CD14-positive monocyte (primary cell): Measurements from ENCODE around the gene GALNT10. TPM values are rescaled to one million over a fixed set of nuclear protein-coding genes. Genes with fewer than 3 reads are reported as not detected.

Experiments used
- DNase-seq, 3 donors: peaks; one replicate each; pipeline ENCODE4 v3.0.0-alpha.2; 2011 to 2022
- H2AFZ ChIP-seq: 2 replicates; pipeline ENCODE4 v1.6.0; 2012; ENCODE audit warnings: mild to moderate bottlenecking, low read depth, low read length, inconsistent platforms; ENCODE audit not compliant: insufficient read depth, poor library complexity, severe bottlenecking
- H3K27ac ChIP-seq, 2 donors: 1 replicate in 1 of 2; 2 replicates in 1 of 2; pipeline ENCODE4 v1.5.1; 2012 to 2013; ENCODE audit warnings: low read length in 2 of 2, control low read depth in 1 of 2, inconsistent platforms in 1 of 2, low read depth in 1 of 2, mild to moderate bottlenecking in 1 of 2
- H3K27me3 ChIP-seq, 2 donors: one replicate each; pipeline versions ENCODE4 v1.6.0 to v1.6.1; 2011 to 2013; ENCODE audit warnings: low read length in 2 of 2; ENCODE audit not compliant: control insufficient read depth in 2 of 2, insufficient read depth in 2 of 2
- H3K36me3 ChIP-seq, 2 donors: replicated peaks in 1 of 2; 1 replicate in 1 of 2; 2 replicates in 1 of 2; pipeline versions ENCODE4 v1.5.1 to v1.6.1; 2012 to 2013; ENCODE audit warnings: low read length in 2 of 2, control low read depth in 1 of 2, inconsistent platforms in 1 of 2, mild to moderate bottlenecking in 1 of 2; ENCODE audit not compliant: insufficient read depth in 2 of 2, control insufficient read depth in 1 of 2
- H3K4me1 ChIP-seq, 2 donors: 1 replicate in 1 of 2; 2 replicates in 1 of 2; pipeline versions ENCODE4 v1.5.1 to v1.6.1; 2012 to 2013; ENCODE audit warnings: low read length in 2 of 2, control low read depth in 1 of 2, inconsistent platforms in 1 of 2, mild to moderate bottlenecking in 1 of 2, moderate library complexity in 1 of 2; ENCODE audit not compliant: insufficient read depth in 2 of 2, control insufficient read depth in 1 of 2
- H3K4me2 ChIP-seq: replicated peaks from 2 replicates; pipeline ENCODE3; 2012; ENCODE audit warnings: low read length, moderate library complexity, mild to moderate bottlenecking; ENCODE audit not compliant: poor library complexity, severe bottlenecking; ENCODE audit errors: extremely low read depth
- H3K4me3 ChIP-seq, 3 experiments: fragments of 200-600 bp in 1 of 3; sonication (generic) in 1 of 3; replicated peaks in 1 of 3; 1 replicate in 2 of 3; 2 replicates in 1 of 3; pipeline ENCODE4 v1.5.1; 2011 to 2013; ENCODE audit warnings: low read length in 3 of 3, mild to moderate bottlenecking in 3 of 3, control low read depth in 2 of 3, low read depth in 2 of 3, inconsistent platforms in 1 of 3, moderate library complexity in 1 of 3
- H3K79me2 ChIP-seq: 2 replicates; pipeline ENCODE4 v1.6.0; 2012; ENCODE audit warnings: mild to moderate bottlenecking, control low read depth, inconsistent platforms, low read length, moderate library complexity; ENCODE audit not compliant: insufficient read depth
- H3K9ac ChIP-seq: 2 replicates; pipeline ENCODE4 v1.6.0; 2017; ENCODE audit warnings: low read length, mild to moderate bottlenecking; ENCODE audit not compliant: insufficient read depth, poor library complexity, severe bottlenecking
- H3K9me3 ChIP-seq, 2 donors: replicated peaks in 1 of 2; 1 replicate in 1 of 2; 2 replicates in 1 of 2; pipeline versions ENCODE4 v1.5.1 to v1.6.1; 2012 to 2013; ENCODE audit warnings: low read length in 2 of 2, control low read depth in 1 of 2; ENCODE audit not compliant: control insufficient read depth in 1 of 2, insufficient read depth in 1 of 2
- H4K20me1 ChIP-seq: 2 replicates; pipeline ENCODE4 v1.6.0; 2012; ENCODE audit warnings: mild to moderate bottlenecking, low read length, control low read depth, moderate library complexity; ENCODE audit not compliant: insufficient read depth
- H3K27ac Mint-ChIP-seq, 7 donors: one replicate each; pipeline ENCODE4 v1.8.0; 2020; ENCODE audit warnings: mild to moderate bottlenecking in 7 of 7, mixed read lengths in 7 of 7, moderate library complexity in 6 of 7, inconsistent platforms in 2 of 7
- H3K27me3 Mint-ChIP-seq, 3 donors: one replicate each; pipeline ENCODE4 v1.8.0; 2021 to 2022; ENCODE audit warnings: low read depth in 3 of 3, mild to moderate bottlenecking in 3 of 3, mixed read lengths in 3 of 3, moderate library complexity in 3 of 3, inconsistent platforms in 1 of 3
- H3K36me3 Mint-ChIP-seq, 2 donors: one replicate each; pipeline ENCODE4 v1.8.0; 2020; ENCODE audit warnings: mixed read lengths in 2 of 2, inconsistent platforms in 1 of 2, mild to moderate bottlenecking in 1 of 2
- H3K4me1 Mint-ChIP-seq: one replicate; pipeline ENCODE4 v1.8.0; 2020; ENCODE audit warnings: mild to moderate bottlenecking, mixed read lengths
- H3K4me3 Mint-ChIP-seq, 2 donors: one replicate each; pipeline ENCODE4 v1.8.0; 2020; ENCODE audit warnings: mild to moderate bottlenecking in 2 of 2, mixed read lengths in 2 of 2, moderate library complexity in 1 of 2
- H3K9me3 Mint-ChIP-seq, 7 donors: one replicate each; pipeline ENCODE4 v1.8.0; 2020 to 2022; ENCODE audit warnings: mixed read lengths in 7 of 7, mild to moderate bottlenecking in 6 of 7, moderate library complexity in 6 of 7, inconsistent platforms in 2 of 7
- CTCF ChIP-seq: fragments of 200-600 bp; IDR thresholded peaks from one replicate; pipeline ENCODE4 v1.8.0; 2022; ENCODE audit warnings: antibody characterized with exemption, mild to moderate bottlenecking
- WGBS: methylation state at CpG from one replicate; pipeline ENCODE4 v1.1.5; 2013; ENCODE audit warnings: missing lambda C conversion rate; ENCODE audit not compliant: insufficient coverage; 5-methylcytosine and 5-hydroxymethylcytosine counted together
- intact Hi-C, 2 donors: fragments of 100-400 bp; cut with micrococcal nuclease; formaldehyde crosslinking; loops; one replicate each; pipeline versions ENCODE4 v1.15.0 to v1.15.1; 2023
- polyA plus RNA-seq, 3 donors: library from polyadenylated mRNA; depleted of rRNA in 1 of 3; unstranded in 2 of 3; stranded (reverse) in 1 of 3; fragments of 300-500 nt in 2 of 3; fragments of >200 nt in 1 of 3; fragmentation: Illumina TruSeq in 2 of 3; gene quantifications; 1 replicate in 2 of 3; 2 replicates in 1 of 3; pipeline ENCODE4 v1.2.3, GENCODE V29; 2012 to 2021

Gene GALNT10
- polyA plus RNA-seq, 3 donors, result 6.2 to 11.6 (median 7.3) TPM

- Mint-ChIP-seq H3K4me3 (no peak overlapping the region), H3K9me3 (no peaks in the 10 kb centered on the region), H3K4me1 (peaks cover 30% of the 10 kb centered on the region), H3K27ac (peak overlapping the region in 1 of 7 donors; percentile 18), H3K36me3 (peaks cover 0 to 6% of the 10 kb centered on the region in 2 donors), H3K27me3 (no peaks in the 10 kb centered on the region)
- intact Hi-C loops, result no loop called here
- no peaks in the 10 kb centered on the region for H3K79me2 ChIP-seq
- no peak for DNase-seq
- H3K9me3 ChIP-seq, result no peaks in the 10 kb centered on the region
- H3K9ac ChIP-seq, result no peak overlapping the region
- no peaks in the 10 kb centered on the region for H3K36me3 ChIP-seq
- no peak overlapping the region for H3K27ac ChIP-seq
- no peaks in the 10 kb centered on the region for H3K27me3 ChIP-seq
- TF ChIP-seq CTCF, result no peak
- H4K20me1 ChIP-seq, result peaks cover 4% of the 10 kb centered on the region
- no peak overlapping the region for H2AFZ ChIP-seq
- H3K4me3 ChIP-seq, result no peak overlapping the region
- WGBS, result 100% methylated on average over 2 of the region's 3 CpGs
- peaks cover 13 to 28% of the 10 kb centered on the region in 2 donors for H3K4me1 ChIP-seq
- H3K4me2 ChIP-seq, result no peak overlapping the region
Measured at GRCh38 chr5:154275566-154275965, 85.0 kb downstream of the GALNT10 start.

GRCh38 chr5:154276261-154276972 lies 85.9 kb downstream of the GALNT10 start:
- H3K36me3 Mint-ChIP-seq, result peaks cover 0 to 6% of the 10 kb centered on the region in 2 donors
- Histone ChIP-seq H3K79me2 (no peaks in the 10 kb centered on the region), H4K20me1 (peaks cover 4% of the 10 kb centered on the region), H3K36me3 (no peaks in the 10 kb centered on the region), H3K9me3 (no peaks in the 10 kb centered on the region), H3K4me1 (peaks cover 13 to 28% of the 10 kb centered on the region in 2 donors), H3K27ac (no peak overlapping the region), H3K27me3 (no peaks in the 10 kb centered on the region), H3K4me3 (no peak overlapping the region), H3K4me2 (no peak overlapping the region), H2AFZ (no peak overlapping the region), H3K9ac (no peak overlapping the region)
- H3K27me3 Mint-ChIP-seq, result no peaks in the 10 kb centered on the region
- no peak for DNase-seq
- no peak overlapping the region for H3K4me3 Mint-ChIP-seq
- intact Hi-C loops, result no loop called here
- H3K9me3 Mint-ChIP-seq, result no peaks in the 10 kb centered on the region
- H3K27ac Mint-ChIP-seq, result peak overlapping the region in 1 of 7 donors; percentile 35
- H3K4me1 Mint-ChIP-seq, result peaks cover 29% of the 10 kb centered on the region
- no peak for TF ChIP-seq CTCF
- WGBS, result 96% methylated on average over 2 of the region's 5 CpGs
